T-helper 2 cell treated with Interferon-gamma antibody and Interleukin-4, amounts not matched to agents 100 ng/mL and 5 ng/mL, for 36 hours (primary cell): Measurements from ENCODE around the gene PASD1. TPM values are rescaled to one million over a fixed set of nuclear protein-coding genes. Genes with fewer than 3 reads are reported as not detected.

ENCODE experiments used
- total RNA-seq: library from RNA; stranded (reverse); gene quantifications from 2 replicates; pipeline ENCODE4 v1.2.3, GENCODE V29; 2022

Gene PASD1
- total RNA-seq, 1 donor from 2014 or later, result not detected

Other genes with a start within 250 kb of the PASD1 start
- 39.5 and 42.2 TPM in 2 replicates for gene VMA21, start 166.5 kb upstream of the PASD1 start, total RNA-seq
- not detected in 2 replicates for gene PRRG3, start 131.8 kb downstream of the PASD1 start, total RNA-seq
- gene FATE1, start 152.4 kb downstream of the PASD1 start, total RNA-seq, result not detected in 2 replicates
- not detected in 2 replicates for gene CNGA2, start 171.1 kb downstream of the PASD1 start, total RNA-seq